ENCODE results near the gene SLC12A7. TPM values are rescaled to one million over a fixed set of nuclear protein-coding genes. Genes with fewer than 3 reads are reported as not detected.
A peak's percentile ranks its signal among the peaks of the same experiment; 100 is the strongest.

Gene SLC12A7
- total and polyA plus RNA-seq, 12 donors, result 36.3 to 208 (median 143) TPM

DNA sequence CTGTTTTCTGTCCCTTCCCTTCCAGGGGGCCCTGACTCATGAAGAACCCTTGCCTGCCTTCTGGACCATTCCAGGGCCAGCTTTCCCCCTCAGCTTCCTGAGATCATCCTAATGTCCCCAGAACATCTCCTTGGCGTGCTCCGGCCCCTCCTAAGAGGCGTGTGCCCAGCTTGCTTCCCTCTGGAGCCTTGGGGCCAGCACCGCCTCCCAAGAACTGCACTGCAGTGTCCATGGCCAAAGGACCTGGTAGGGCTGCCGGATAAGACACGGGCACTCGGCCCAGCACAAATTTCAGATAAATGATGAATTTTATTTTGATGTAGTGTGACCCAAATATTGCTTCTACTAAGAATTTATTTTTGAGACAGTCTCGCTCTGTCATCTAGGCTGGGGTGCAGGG lies 20.7 kb upstream of the SLC12A7 start:
- DNase-seq (no peak), ATAC-seq (no peak)
- no peak overlapping the region for H3K4me3 ChIP-seq
- H3K27ac ChIP-seq, result peak overlapping the region in 2 of 10 donors; percentile 5 to 62
- intact Hi-C loops (cut with DNase I), result loop anchor here in 4 of 10 donors (5.0 to 10.0 kb wide), 4 partner anchors 40 to 208 kb away; no protein-coding TSS in a partner anchor
- no peaks in the 10 kb centered on the region for H3K27me3 ChIP-seq
- TF ChIP-seq, protein P1, sequence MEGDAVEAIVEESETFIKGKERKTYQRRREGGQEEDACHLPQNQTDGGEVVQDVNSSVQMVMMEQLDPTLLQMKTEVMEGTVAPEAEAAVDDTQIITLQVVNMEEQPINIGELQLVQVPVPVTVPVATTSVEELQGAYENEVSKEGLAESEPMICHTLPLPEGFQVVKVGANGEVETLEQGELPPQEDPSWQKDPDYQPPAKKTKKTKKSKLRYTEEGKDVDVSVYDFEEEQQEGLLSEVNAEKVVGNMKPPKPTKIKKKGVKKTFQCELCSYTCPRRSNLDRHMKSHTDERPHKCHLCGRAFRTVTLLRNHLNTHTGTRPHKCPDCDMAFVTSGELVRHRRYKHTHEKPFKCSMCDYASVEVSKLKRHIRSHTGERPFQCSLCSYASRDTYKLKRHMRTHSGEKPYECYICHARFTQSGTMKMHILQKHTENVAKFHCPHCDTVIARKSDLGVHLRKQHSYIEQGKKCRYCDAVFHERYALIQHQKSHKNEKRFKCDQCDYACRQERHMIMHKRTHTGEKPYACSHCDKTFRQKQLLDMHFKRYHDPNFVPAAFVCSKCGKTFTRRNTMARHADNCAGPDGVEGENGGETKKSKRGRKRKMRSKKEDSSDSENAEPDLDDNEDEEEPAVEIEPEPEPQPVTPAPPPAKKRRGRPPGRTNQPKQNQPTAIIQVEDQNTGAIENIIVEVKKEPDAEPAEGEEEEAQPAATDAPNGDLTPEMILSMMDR (IDR thresholded peaks at IDR 0.05), result no peak
- H3K36me3 ChIP-seq, result no peaks in the 10 kb centered on the region
- peaks cover 21 to 83% (median 49%) of the 10 kb centered on the region in 9 donors for H3K4me1 ChIP-seq
- 83 to 87% methylated on average over 8 of the region's 8 CpGs for WGBS, 2 donors
- H3K9me3 ChIP-seq, result no peaks in the 10 kb centered on the region

DNA sequence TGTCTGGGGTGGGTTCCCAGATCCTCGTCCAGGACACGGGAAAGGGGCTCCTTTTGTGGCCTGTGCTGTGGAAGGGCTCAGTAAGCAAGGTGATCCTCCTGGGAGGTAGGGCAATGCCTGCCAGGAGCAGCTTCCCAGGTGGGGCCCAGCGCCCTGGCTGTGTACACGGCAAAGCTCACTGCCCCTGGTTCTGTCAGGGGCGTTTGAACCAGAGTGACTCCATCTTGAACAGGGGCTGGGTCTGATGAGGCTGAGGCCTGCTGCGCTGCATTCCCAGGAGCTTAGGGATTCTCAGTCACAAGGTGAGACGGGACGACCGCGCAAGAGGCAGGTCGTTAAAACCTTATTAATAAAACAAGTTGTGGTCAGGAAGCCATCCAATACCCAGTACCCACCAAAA lies 19.9 kb upstream of the SLC12A7 start:
- WGBS, 2 donors, result 94 to 95% methylated on average over 11 of the region's 11 CpGs
- DNase-seq (no peak), ATAC-seq (no peak)
- no peak overlapping the region for H3K4me3 ChIP-seq
- H3K27ac ChIP-seq, result peak overlapping the region in 2 of 10 donors; percentile 9 to 56
- no peaks in the 10 kb centered on the region for H3K9me3 ChIP-seq
- no peaks in the 10 kb centered on the region for H3K27me3 ChIP-seq
- peaks cover 21 to 91% (median 50%) of the 10 kb centered on the region in 9 donors for H3K4me1 ChIP-seq
- intact Hi-C loops (cut with DNase I), result loop anchor here in 4 of 10 donors (5.0 to 10.0 kb wide), 4 partner anchors 39 to 207 kb away; no protein-coding TSS in a partner anchor
- H3K36me3 ChIP-seq, result no peaks in the 10 kb centered on the region
- TF ChIP-seq, protein P1 (IDR thresholded peaks at IDR 0.05), result no peak

DNA sequence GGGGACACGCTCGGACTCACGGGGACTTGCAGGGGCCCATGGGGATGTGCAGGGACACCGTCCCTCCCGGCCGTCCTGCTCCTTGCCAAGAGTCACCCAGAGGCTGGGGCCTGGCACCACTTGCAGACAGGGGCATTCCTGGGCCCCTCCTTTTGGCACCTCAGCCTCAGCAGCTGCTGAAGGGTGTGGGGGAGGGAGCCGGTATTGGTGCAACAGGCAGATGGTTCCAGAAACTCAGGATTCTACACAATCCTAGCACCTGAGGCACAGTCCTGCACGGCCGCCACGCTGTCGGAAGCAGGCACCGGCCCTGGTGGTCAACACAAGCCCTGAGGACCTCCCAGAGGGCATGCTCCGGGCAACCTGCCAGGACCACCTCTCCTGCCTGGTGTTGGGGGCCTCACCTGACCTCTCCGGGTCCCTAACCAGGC lies 19.3 kb upstream of the SLC12A7 start:
- peak overlapping the region in 2 of 10 donors; percentile 41 to 56 for H3K27ac ChIP-seq
- intact Hi-C loops (cut with DNase I), result loop anchor here in 4 of 10 donors (5.0 to 10.0 kb wide), 4 partner anchors 39 to 206 kb away; no protein-coding TSS in a partner anchor
- WGBS, 2 donors, result 64 to 72% methylated on average over 14 of the region's 14 CpGs

DNA sequence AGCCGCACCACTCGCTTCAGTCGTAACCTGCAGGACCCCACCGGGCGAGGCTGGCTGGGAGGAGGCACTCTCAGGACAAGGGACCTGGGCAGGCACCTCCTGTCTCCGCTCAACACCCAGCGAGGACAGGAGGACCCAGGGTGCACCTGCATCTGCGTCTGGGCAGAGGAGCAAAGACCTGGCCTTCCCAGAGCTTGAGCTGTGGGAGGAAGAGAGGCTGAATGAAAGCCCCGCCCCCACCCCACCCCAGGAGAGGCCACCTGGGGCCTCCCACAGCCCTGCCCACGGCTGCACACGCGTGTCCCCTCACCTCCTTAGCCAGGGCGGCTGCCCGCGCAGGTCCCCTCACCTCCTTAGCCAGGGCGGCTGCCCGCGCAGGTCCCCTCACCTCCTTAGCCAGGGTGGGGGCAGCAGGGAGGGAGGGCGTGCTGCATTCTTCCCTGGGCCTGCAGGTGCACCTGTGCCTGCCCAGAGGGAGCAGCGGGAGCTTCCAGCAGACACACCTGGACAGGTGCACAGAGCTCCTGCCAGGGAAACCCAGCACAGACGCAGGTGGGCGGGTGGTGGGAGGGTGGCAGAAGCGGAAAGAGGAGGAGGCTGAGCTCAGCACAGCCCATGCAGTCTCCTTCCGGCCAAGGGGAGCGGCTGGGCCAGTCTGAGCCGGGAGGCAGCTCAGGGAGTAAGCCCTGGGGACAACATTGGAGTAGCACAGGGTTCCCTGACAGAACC lies 18.5 kb upstream of the SLC12A7 start:
- Histone ChIP-seq H3K9me3 (no peaks in the 10 kb centered on the region), H3K4me1 (peaks cover 21 to 96% (median 46%) of the 10 kb centered on the region in 9 donors), H3K27ac (peak overlapping the region in 2 of 10 donors; percentile 41 to 56), H3K4me3 (no peak overlapping the region), H3K27me3 (no peaks in the 10 kb centered on the region), H3K36me3 (no peaks in the 10 kb centered on the region)
- TF ChIP-seq, protein P1 (IDR thresholded peaks at IDR 0.05), result no peak
- intact Hi-C loops (cut with DNase I), result loop anchor here in 4 of 10 donors (5.0 to 10.0 kb wide), 4 partner anchors 38 to 206 kb away; no protein-coding TSS in a partner anchor
- DNase-seq (no peak), ATAC-seq (peak in 1 of 8 donors; percentile 10)
- 81 to 84% methylated on average over 26 of the region's 26 CpGs for WGBS, 2 donors

More for the DNA sequence above, 19.3 kb upstream of the SLC12A7 start:
- ATAC-seq, result peak in 7 of 8 donors; percentile 9 to 62 (median 31)
- Histone ChIP-seq H3K4me3 (no peak overlapping the region), H3K9me3 (no peaks in the 10 kb centered on the region), H3K36me3 (no peaks in the 10 kb centered on the region), H3K4me1 (peaks cover 21 to 96% (median 50%) of the 10 kb centered on the region in 9 donors), H3K27me3 (no peaks in the 10 kb centered on the region)
- no peak for DNase-seq
- TF ChIP-seq, protein P1 (IDR thresholded peaks at IDR 0.05), result no peak
